ENCODE results near the gene DIAPH1.

GRCh38 chr5:141609044-141609443 is 9.8 kb downstream of the DIAPH1 start:
- TF ChIP-seq CTCF (IDR thresholded peaks at IDR 0.05) (no peak), POLR2A (IDR thresholded peaks at IDR 0.05) (no peak)

Measured in breast epithelium (tissue), 3 donors.